GM21529 (cell line): ENCODE data around the gene SPAG8.

Source experiments
- ATAC-seq: cut with Tn5 transposase; IDR thresholded peaks from one replicate; pipeline ENCODE4 v1.9.1; 2021; ENCODE audit not compliant: unreplicated experiment

The SPAG8 gene

DNA sequence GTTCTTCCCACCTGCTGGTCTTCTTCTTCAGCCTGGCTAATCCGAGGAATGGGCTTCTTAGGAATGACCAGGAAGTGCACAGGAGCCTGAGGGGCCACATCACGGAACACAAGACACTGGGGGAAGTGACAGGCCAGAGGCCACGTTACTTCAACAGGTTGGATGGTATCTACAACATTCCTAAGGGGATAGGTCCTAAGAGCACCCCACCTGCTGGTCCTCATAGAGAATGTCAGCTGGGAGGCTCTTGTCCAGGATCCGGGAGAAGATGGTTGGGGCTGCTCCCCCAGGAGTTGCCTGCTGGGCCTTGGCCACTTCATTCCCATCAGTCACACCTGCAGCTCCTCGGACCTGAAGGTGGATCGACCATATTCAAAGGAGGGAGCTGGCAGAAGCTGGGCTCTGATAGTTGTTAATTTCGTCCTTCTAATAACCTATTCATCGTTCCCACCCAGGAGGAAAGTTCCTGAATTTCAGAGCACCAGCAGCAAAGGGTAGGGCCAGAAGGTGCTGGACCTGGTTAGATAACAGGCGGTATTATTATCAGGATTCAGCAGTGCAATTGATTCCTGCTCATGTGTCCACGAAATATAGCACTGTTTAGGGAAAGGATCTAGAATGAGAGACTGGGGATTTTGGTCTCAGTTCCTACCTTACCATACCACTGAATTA lies 1.5 kb upstream of the SPAG8 start:
- ATAC-seq: no peak

DNA sequence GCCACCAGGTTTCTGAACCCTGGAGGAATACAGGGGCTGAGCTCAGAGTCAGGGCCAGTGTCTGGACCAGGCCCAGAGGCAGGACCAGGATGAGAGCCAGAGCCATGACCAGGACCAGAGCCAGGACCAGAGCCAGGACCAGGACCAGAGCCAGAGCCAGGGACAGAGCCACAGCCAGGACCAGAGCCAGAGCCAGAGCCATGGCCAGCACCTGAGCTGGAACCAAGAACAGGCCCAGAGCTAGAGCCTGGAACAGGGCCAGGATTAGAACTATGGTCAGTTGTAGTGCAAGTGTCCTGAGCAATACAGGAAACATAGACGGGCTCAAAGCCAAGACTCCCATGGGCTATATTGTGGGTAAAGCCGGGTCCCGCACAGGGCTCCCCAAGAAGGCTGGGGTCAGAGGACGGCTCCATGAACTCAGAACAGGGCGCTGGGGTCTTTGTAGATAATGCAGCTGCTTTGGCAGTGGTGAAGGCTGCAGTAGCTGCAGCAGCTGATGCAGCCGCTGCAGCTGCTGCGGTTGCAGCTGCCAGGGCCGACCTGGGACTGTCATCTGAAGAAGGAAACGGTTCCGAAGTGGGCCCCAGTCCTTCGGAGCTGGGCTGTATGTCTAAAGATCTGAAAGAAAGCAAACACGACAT lies 559 bp downstream of the SPAG8 start:
- ATAC-seq: no peak

GRCh38 chr9:35810122-35810521 lies 1.9 kb downstream of the SPAG8 start:
- ATAC-seq: no peak

DNA sequence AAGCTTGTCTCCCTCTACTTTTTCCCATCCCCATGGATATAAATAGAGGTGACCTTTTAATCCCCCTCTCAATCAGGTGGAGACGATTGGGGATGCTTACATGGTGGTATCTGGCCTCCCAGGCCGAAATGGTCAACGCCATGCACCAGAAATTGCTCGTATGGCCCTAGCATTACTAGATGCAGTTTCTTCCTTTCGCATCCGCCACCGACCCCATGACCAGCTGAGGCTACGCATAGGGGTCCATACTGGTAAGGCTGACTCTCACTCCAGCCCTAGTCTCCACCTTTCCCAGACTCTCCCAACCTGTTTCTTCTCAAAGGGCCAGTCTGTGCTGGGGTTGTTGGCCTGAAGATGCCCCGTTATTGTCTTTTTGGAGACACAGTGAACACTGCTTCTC lies 3.6 kb downstream of the SPAG8 start:
- no peak for ATAC-seq

GRCh38 chr9:35806101-35806500 lies 6.0 kb downstream of the SPAG8 start:
- ATAC-seq: no peak

DNA sequence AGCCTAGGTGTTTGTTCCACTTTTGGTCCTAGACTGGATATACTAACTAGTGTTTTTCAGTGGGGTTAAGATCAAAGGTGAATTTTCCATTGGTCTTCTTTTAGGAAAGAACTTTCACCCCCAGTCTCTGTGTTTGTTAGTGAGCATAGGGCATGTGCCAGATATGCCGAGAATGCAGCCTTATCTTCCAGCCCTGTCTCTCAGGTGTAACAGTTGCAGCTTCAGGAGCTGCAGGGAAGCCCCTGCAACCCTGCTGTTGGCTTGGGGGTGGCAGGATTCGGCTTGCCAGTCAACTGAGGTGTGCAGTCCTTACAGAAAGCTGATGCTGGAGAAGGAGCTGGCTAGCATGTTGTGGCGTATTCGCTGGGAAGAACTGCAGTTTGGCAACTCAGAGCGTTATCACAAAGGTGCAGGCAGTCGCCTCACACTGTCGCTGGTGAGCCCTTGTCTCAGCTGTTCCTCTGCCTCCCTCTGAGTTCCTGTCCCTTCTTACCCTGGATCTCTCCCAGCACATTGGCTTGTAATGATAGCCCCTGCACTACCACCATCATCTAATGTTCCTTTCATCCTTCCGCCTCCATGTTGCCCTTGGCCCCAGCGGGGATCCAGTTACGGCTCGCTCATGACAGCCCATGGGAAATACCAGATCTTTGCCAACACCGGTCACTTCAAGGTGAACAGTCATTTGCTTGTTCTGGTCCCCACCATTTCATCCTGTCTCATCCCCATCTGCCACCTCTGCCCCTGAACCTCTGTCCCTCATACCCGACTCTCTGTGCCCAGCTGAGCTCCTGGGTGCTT lies 10.5 kb downstream of the SPAG8 start:
- no peak for ATAC-seq

DNA sequence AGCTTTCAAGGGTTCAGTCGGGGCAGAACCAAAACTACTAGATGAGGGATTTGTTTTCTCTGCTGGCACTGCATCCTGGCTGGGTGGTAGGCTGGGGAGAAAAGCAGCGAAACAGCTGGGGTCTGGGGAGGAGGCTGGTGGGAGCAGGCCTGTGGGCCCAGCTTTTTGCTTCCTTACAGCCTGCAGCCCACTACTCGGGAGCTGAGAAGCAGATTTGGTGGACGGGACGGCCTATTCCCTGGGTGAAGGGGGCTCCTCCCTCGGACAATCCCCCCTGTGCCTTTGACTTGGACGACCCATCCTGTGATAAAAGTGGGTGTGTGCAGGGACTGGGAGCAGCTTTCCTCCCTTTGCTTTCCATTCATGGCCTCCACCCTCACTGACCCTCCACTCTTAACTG lies 11.5 kb downstream of the SPAG8 start:
- no peak for ATAC-seq

- ATAC-seq: no peak
These were observed 13.2 kb downstream of the SPAG8 start for GRCh38 chr9:35798658-35799374.

GRCh38 chr9:35797311-35798109 lies 14.6 kb downstream of the SPAG8 start:
- ATAC-seq: no peak

DNA sequence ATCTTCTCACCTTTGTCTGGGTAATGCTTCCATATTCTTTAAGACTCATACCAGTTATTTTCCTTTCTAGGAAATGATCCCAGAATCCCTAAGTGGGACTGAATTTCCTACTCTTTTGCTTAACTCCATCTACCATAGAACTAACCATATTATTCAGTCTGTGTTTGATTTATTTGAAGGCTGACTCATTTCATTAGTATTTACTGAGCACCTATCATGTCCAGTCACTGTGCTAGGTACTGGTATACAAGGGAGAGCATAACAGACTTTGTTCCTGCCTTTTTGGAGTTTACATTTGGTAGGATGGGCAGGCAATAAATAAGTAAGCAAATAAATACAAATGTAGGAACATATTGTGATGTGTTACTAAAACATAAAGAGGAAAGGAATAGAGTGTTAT lies 16.4 kb downstream of the SPAG8 start:
- ATAC-seq: no peak

- no peak for ATAC-seq
These were observed 18.6 kb downstream of the SPAG8 start for GRCh38 chr9:35793461-35793860.

DNA sequence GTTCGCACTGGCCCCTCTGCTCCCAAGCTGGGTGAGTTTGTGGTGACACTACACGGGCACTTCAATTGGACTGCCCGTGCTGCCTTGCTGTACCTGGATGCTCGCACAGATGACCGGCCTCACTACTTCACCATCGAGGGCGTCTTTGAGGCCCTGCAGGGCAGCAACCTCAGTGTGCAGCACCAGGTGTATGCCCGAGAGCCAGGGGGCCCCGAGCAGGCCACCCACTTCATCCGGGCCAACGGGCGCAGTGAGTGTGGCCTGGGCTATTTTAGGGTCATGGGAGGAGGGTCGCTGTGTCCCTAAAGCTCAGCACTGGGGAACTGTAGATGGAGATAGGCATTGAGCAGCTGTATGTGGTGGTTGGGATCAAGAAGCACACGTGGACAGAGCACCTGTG lies 19.2 kb downstream of the SPAG8 start:
- no peak for ATAC-seq

GRCh38 chr9:35792024-35792813 lies 19.8 kb downstream of the SPAG8 start:
- ATAC-seq: no peak

DNA sequence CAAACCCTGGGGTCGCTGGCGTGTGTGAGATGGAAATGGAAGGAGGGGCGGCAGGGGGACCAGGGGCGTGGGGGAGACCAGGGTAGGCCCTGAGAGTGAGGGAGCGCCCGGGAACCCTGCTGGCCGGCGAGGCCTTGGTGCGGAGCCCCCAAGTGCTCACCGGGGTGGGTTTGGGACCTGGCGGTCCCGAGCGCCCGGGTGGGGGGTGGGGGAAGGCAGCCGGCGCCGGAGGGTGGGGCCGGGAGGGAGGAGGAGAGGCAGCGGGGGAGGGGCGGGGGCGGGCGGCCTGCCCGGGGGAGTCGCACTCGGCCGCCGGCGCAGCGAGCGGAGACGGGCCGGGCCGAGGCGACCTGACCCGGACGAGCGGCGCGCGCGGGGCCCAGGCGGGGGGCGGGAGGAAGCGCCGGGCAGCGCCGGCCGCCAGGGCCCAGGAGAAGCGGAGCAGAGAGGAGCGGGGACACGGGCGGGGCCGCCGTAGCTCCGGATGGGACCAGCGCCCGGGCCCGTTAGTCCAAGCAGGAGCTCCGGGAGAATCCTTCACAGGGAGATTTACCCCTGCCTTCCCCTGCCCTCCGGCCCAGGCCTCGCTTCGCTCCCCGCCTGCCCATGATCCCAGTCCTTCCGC lies 20.7 kb downstream of the SPAG8 start, which contains the start of gene NPR2:
Gene NPR2 (plus strand): TSS at position 295 of the 625 bp plus-strand sequence. CDS start 818 bp downstream, outside the sequence.
- no peak for ATAC-seq

DNA sequence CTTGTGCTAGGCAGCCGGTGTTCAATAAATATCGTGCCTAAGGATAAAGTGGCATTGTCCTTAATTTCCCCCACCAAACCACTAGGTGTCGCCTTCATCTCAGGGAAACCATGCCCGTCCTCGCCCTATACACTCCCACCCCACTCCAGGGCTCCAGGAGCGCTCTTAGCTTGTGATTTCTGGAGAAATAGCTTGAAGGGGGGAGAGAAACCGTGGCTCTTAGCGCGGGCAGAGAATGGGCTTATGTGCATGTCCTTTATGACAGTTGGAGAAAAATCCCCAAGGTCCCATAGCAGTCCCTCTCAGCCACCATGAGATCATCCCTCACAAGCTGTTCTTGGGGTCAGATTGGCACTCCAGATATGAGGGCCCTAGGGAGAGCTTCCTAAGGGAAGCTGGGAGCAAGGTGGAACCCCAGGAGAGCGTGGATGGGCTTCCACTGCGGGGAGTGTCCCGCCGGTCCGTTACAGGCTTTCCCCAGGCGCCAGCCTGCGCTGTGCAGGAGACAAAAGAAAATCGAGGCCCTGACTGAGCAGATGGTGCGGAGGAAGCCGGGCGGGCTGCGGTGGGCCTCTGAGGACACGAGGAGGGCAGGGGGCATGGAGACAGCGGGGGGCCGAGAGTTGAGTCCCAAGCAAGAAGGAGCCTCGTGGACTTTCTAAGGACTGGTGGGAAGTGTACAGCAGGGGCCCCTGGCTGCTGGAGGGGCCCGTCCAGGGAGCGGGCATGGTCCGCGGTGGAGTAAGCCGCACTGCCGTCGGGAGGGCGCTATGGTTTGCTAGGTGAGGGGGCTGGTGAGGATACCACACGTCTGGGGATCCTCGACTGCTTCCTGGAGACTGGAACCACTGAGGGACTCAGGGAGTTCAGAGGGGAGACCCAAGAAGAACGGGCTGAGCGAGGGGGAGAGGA lies 21.4 kb downstream of the SPAG8 start:
- ATAC-seq: no peak

DNA sequence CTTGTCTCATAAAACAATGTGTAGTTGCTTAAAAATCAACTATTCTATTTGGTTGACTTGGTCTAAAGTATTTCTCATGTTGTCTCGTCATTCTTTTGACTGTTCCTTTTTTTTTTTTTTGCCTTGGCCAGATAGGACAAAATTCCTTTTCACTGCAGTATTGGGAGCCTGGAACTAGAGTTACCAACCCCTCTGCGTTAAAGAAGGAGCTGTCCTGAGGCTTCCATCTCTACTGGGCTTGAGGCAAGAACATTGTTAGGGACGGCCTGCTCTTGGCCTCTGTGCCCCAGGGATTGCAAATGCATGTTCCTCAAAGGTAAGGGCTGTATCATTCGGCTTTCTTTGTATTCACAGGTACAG lies 22.1 kb downstream of the SPAG8 start:
- ATAC-seq: no peak

DNA sequence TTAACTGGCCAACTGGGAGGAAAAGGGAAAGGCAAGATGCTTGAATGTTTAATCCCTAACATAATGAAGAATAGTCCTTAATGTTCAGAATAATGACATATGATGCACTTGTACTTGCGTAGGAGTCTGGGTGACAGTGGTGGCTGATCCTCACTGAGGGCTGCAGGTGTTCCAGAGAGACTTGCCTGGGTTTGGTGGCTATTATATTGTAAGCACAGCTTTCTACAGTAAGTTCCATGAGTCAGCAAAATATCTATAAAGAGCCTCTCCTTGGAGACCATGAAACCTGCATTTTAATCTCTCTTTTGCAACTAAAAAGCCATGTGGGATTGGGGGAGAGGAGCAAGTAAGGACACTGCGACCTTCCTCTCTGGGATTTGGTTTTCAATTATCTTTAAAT lies 22.5 kb downstream of the SPAG8 start:
- no peak for ATAC-seq

- ATAC-seq: no peak
These were observed 28.6 kb downstream of the SPAG8 start for GRCh38 chr9:35783418-35783817.
